ENCODE results near the gene PRKD1. TPM values are rescaled to one million over a fixed set of nuclear protein-coding genes. Genes with fewer than 3 reads are reported as not detected.
A peak's percentile ranks its signal among the peaks of the same experiment; 100 is the strongest.

PRKD1 gene
- total RNA-seq, 4 donors from 2014 or later = 27.4 to 30.9 (median 29.7) TPM

DNA sequence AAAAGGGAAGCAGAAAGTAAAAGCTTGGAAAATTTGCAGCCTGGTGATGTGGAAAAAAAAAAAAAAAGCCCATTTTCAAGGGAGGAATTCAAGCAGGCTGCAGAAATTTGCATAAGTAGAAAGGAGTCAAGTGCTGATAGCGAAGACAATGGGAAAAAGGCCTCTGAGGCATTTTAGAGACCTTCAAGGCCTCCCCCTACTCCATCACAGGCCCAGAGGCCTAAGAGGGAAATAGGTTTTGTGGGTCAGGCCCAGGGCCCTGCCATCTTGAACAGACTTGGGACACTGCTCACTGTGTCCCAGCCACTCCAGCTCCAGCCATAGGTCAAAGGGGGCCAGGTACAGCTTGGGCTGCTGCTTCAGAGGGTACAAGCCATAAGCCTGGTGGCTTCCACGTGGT is 13.8 kb upstream of the PRKD1 start:
- H3K27ac ChIP-seq = no peak overlapping the region
- no peak overlapping the region for H3K4me3 ChIP-seq
- 63 to 85% methylated on average over 2 of the region's 2 CpGs for WGBS, 2 donors
- H3K36me3 ChIP-seq = no peaks in the 10 kb centered on the region
- H3K4me1 ChIP-seq = no peaks in the 10 kb centered on the region
- H3K27me3 ChIP-seq = no peaks in the 10 kb centered on the region
- DNase-seq (ENCODE audit: low spot score in 2 of 2) = no peak
- TF ChIP-seq, protein P1, sequence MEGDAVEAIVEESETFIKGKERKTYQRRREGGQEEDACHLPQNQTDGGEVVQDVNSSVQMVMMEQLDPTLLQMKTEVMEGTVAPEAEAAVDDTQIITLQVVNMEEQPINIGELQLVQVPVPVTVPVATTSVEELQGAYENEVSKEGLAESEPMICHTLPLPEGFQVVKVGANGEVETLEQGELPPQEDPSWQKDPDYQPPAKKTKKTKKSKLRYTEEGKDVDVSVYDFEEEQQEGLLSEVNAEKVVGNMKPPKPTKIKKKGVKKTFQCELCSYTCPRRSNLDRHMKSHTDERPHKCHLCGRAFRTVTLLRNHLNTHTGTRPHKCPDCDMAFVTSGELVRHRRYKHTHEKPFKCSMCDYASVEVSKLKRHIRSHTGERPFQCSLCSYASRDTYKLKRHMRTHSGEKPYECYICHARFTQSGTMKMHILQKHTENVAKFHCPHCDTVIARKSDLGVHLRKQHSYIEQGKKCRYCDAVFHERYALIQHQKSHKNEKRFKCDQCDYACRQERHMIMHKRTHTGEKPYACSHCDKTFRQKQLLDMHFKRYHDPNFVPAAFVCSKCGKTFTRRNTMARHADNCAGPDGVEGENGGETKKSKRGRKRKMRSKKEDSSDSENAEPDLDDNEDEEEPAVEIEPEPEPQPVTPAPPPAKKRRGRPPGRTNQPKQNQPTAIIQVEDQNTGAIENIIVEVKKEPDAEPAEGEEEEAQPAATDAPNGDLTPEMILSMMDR (IDR thresholded peaks at IDR 0.05) = no peak
- TF ChIP-seq POLR2A (IDR thresholded peaks at IDR 0.05) = no peak
- no peak for TF ChIP-seq EP300 (IDR thresholded peaks at IDR 0.05)
- H3K9me3 ChIP-seq = peaks cover 0 to 12% (median 5%) of the 10 kb centered on the region in 4 donors

DNA sequence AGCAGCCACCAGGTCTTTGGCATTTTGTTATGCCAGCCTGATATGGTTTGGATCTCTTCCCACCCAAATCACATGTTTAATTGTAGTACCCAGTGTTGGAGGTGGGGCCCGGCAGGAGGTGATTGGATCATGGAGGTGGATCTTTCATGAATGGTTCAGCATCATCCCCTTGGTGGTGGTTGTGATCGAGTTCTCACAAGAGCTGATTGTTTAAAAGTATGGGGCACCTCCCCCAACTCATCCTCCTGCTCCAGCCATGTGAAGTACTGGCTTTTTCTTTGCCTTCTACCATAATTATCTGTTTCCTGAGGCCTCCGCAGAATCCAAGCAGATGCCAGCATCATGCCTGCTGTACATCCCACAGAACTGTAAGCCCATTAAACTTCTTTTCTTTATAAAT is 12.8 kb upstream of the PRKD1 start:
- Histone ChIP-seq H3K27me3 (no peaks in the 10 kb centered on the region), H3K36me3 (no peaks in the 10 kb centered on the region), H3K4me3 (no peak overlapping the region), H3K27ac (no peak overlapping the region), H3K9me3 (peaks cover 0 to 8% (median 4%) of the 10 kb centered on the region in 4 donors), H3K4me1 (no peaks in the 10 kb centered on the region)
- DNase-seq (ENCODE audit: low spot score in 2 of 2) = no peak
- 68 to 77% methylated on average over 3 of the region's 3 CpGs for WGBS, 2 donors
- no peak for TF ChIP-seq POLR2A (IDR thresholded peaks at IDR 0.05)
- TF ChIP-seq, protein P1 (IDR thresholded peaks at IDR 0.05) = no peak
- no peak for TF ChIP-seq EP300 (IDR thresholded peaks at IDR 0.05)

DNA sequence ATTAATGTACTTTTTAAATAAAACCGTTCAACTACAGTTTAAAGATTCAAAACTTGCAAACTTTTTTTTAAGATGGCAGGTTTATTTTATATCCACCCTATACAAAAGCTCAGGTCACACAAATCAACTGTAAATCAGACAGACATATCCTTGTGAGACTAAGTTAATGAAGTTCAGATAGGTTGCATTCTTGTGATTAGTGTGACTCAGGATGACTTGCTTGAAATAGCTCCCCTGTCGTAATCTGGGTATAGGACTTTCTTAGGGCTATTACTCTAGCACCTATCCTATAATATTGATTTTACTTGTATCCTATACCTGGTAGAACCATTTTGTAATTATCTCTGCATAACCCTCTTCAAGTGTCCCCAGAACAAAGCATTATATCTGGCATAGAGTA is 9.5 kb upstream of the PRKD1 start:
- Histone ChIP-seq H3K27ac (no peak overlapping the region), H3K4me3 (no peak overlapping the region), H3K36me3 (no peaks in the 10 kb centered on the region), H3K27me3 (no peaks in the 10 kb centered on the region), H3K9me3 (peaks cover 0 to 5% (median 0%) of the 10 kb centered on the region in 4 donors), H3K4me1 (no peaks in the 10 kb centered on the region)
- no peak for DNase-seq (ENCODE audit: low spot score in 2 of 2)
- 92 to 95% methylated on average over 2 of the region's 2 CpGs for WGBS, 2 donors
- TF ChIP-seq POLR2A (IDR thresholded peaks at IDR 0.05) (no peak), EP300 (IDR thresholded peaks at IDR 0.05) (no peak)
- TF ChIP-seq, protein P1 (IDR thresholded peaks at IDR 0.05) = no peak

DNA sequence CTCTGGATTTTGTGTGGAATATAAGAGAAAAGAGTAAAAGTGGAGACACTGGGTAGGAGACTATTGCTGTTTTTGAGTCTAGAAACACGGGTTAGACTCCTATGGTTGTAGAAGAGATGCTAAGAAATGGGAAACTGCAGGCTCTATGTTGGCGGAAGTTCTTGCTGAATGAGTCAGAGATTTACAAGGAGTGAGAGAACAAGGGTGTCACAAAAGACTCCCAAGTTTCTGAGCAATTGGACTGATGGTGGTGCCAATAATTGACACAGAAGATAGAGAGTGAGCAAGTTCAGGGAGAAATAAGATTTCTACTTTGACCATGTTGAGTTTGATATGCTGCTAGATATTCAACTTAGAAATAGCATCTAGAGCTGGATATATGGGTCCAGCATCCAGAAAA is 2.6 kb upstream of the PRKD1 start:
- Histone ChIP-seq H3K4me3 (no peak overlapping the region), H3K27me3 (no peaks in the 10 kb centered on the region), H3K27ac (peak overlapping the region in 2 of 4 donors; percentile 30 to 52), H3K36me3 (no peaks in the 10 kb centered on the region), H3K4me1 (peaks cover 0 to 29% (median 7%) of the 10 kb centered on the region in 4 donors), H3K9me3 (no peaks in the 10 kb centered on the region)
- no peak for DNase-seq (ENCODE audit: low spot score in 2 of 2)
- TF ChIP-seq, protein P1 (IDR thresholded peaks at IDR 0.05) = no peak
- TF ChIP-seq POLR2A (IDR thresholded peaks at IDR 0.05) (no peak), EP300 (IDR thresholded peaks at IDR 0.05) (no peak)
- 41 to 46% methylated on average over 2 of the region's 2 CpGs for WGBS, 2 donors

DNA sequence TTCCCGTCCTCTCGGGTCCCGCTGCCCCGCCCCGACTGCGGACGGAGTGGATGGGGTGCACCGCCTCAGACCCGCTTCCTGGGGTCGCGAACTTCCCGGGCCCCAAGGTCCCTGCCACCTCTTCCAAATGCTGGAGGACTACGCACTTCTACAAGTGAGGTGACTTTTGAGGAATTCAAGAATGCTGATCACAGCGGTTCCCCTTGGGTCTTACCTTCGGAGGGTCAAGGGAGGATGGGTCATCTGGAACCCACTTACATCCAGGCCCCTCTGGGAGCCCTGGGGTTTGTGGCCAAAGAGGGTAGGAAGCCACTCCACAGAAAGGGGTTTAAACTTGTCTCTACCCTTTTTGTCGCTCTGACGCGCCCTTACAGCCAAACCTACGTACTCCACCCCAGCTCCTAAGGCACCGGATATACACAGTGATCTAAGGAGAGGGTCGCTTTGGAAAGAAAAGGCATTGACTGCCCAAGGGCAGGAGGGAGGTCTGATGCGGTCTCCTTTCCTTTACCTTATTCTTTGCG is 532 bp upstream of the PRKD1 start:
- TF ChIP-seq POLR2A (IDR thresholded peaks at IDR 0.05) (no peak), EP300 (IDR thresholded peaks at IDR 0.05) (no peak)
- TF ChIP-seq, protein P1 (IDR thresholded peaks at IDR 0.05) = no peak
- Histone ChIP-seq H3K36me3 (no peaks in the 10 kb centered on the region), H3K27me3 (no peaks in the 10 kb centered on the region), H3K27ac (peak overlapping the region; percentile 71 to 91 (median 84)), H3K4me3 (peak overlapping the region; percentile 16 to 79 (median 68)), H3K9me3 (no peaks in the 10 kb centered on the region), H3K4me1 (peaks cover 0 to 40% (median 7%) of the 10 kb centered on the region in 4 donors)
- no peak for DNase-seq (ENCODE audit: low spot score in 2 of 2)
- 36 to 62% methylated on average over 11 to 20 of the region's 23 CpGs for WGBS, 2 donors

All from tibial nerve (tissue), 4 donors.